Kidney epithelial cell (primary cell): ENCODE results near the gene NOTCH1. TPM values are rescaled to one million over a fixed set of nuclear protein-coding genes. Genes with fewer than 3 reads are reported as not detected.

Experiments used
- DNase-seq: peaks from one replicate; pipeline ENCODE4 v3.0.0-alpha.2; 2010; ENCODE audit warnings: low read depth
- H3K27me3 ChIP-seq: 2 replicates; pipeline ENCODE4 v1.6.0; 2011; ENCODE audit warnings: low read length; ENCODE audit not compliant: control insufficient read depth, insufficient read depth
- H3K36me3 ChIP-seq: 2 replicates; pipeline ENCODE4 v1.5.1; 2011; ENCODE audit warnings: low read length; ENCODE audit not compliant: control insufficient read depth, insufficient read depth
- H3K4me3 ChIP-seq: 2 replicates; pipeline ENCODE4 v1.5.1; 2011; ENCODE audit warnings: low read depth, mild to moderate bottlenecking, control low read depth, low read length
- CTCF ChIP-seq: IDR thresholded peaks from 2 replicates; pipeline ENCODE4 v1.5.1; 2011; ENCODE audit warnings: mild to moderate bottlenecking, moderate library complexity, low read length, control low read depth, inconsistent platforms; ENCODE audit not compliant: insufficient read depth, poor library complexity, severe bottlenecking
- total RNA-seq: library from RNA; depleted of rRNA; stranded (reverse); fragments of >200 nt; gene quantifications from 2 replicates; pipeline ENCODE4 v1.2.3, GENCODE V29; 2015

Gene NOTCH1
- total RNA-seq: 40.9 and 52.4 TPM in 2 replicates

GRCh38 chr9:136545965-136546696 is at the start of gene NOTCH1:
NOTCH1 (minus strand) TSS chr9:136546048; CDS start chr9:136545786, 262 bp downstream.
- H3K4me3 ChIP-seq: peak within 1 kb of the TSS; percentile 73
- H3K27me3 ChIP-seq: no peaks in the 10 kb centered on the region
- peak; percentile 47 for DNase-seq
- TF ChIP-seq CTCF: no peak
- H3K36me3 ChIP-seq: peaks cover 2% of the 10 kb centered on the region

- peaks cover 24% of the 10 kb centered on the region for H3K27me3 ChIP-seq
- TF ChIP-seq CTCF: no peak
- no peak for DNase-seq
- no peak overlapping the region for H3K4me3 ChIP-seq
- no peaks in the 10 kb centered on the region for H3K36me3 ChIP-seq
These were observed 48.6 kb upstream of the NOTCH1 start for GRCh38 chr9:136594492-136594891.

GRCh38 chr9:136593581-136593980 is 47.7 kb upstream of the NOTCH1 start:
- no peak for TF ChIP-seq CTCF
- no peaks in the 10 kb centered on the region for H3K36me3 ChIP-seq
- no peak overlapping the region for H3K4me3 ChIP-seq
- DNase-seq: no peak
- peaks cover 17% of the 10 kb centered on the region for H3K27me3 ChIP-seq

- no peak for TF ChIP-seq CTCF
- no peak for DNase-seq
- H3K27me3 ChIP-seq: peaks cover 17% of the 10 kb centered on the region
- H3K36me3 ChIP-seq: no peaks in the 10 kb centered on the region
- no peak overlapping the region for H3K4me3 ChIP-seq
These were observed 46.8 kb upstream of the NOTCH1 start for GRCh38 chr9:136592666-136593065.

- Histone ChIP-seq H3K27me3 (peaks cover 14% of the 10 kb centered on the region), H3K36me3 (no peaks in the 10 kb centered on the region), H3K4me3 (no peak overlapping the region)
- no peak for TF ChIP-seq CTCF
- no peak for DNase-seq
These were observed 45.2 kb upstream of the NOTCH1 start for GRCh38 chr9:136590821-136591752.
